ENCODE results near the gene TERT. TPM values are rescaled to one million over a fixed set of nuclear protein-coding genes. Genes with fewer than 3 reads are reported as not detected.
A peak's percentile ranks its signal among the peaks of the same experiment; 100 is the strongest.
"Not testable (repeated sequence)": the region's sequence is repeated elsewhere in the genome, so short reads cannot be mapped to it uniquely, and the experiment has no call there.

Gene TERT
- total RNA-seq, 2 experiments from 2014 or later, result 156 to 198 TPM

DNA sequence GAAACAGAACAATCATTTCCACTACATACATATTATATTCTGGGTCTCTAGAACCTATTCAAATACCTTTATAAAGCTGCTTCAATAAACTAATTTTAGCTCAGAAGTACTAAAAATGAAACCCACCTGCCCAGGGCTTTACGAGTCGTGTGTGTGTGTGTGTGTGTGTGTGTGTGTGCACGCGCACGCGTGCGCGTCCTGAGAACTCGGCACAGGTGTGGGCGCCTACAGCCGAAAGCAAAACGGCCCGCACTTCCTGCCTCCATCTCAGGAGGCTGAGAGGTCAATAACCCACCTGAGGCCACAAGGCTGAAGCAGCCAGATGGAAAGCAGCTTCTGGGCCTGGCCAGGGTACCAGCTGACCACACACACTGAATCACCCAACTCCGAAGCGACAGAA is 47.0 kb upstream of the TERT start:
- no TSS peak for BruUV-seq (replicated peaks)
- CTCF ChIA-PET (ENCODE audit: unreplicated experiment), result interaction anchor here (0.6 to 1.1 kb wide), 4 partner anchors 27 to 92 kb away, joined by 3 to 7 read pairs (median 4); no protein-coding TSS in a partner anchor
- Histone ChIP-seq H3K4me3 (ENCODE audit: low read depth, low read length, poor library complexity, severe bottlenecking) (peak overlapping the region; percentile 89), H3K36me3 (ENCODE audit: insufficient read depth, low read length) (peaks cover 71% of the 10 kb centered on the region), H4K20me1 (ENCODE audit: insufficient read depth, low read length) (no peaks in the 10 kb centered on the region), H2AFZ (ENCODE audit: low read length) (no peak overlapping the region), H3K79me2 (ENCODE audit: insufficient read depth, low read depth, low read length) (peaks cover 58% of the 10 kb centered on the region), H3K27ac (ENCODE audit: low read depth, low read length, poor library complexity, severe bottlenecking) (peak overlapping the region; percentile 94), H3K4me1 (ENCODE audit: insufficient read depth, low read length, poor library complexity, severe bottlenecking) (peaks cover 56% of the 10 kb centered on the region), H3K4me2 (ENCODE audit: low read length) (peak overlapping the region; percentile 79), H3K9me3 (ENCODE audit: low read length) (no peaks in the 10 kb centered on the region), H3K9me2 (ENCODE audit: insufficient read depth, low read length) (no peaks in the 10 kb centered on the region)
- POLR2A ChIA-PET, result interaction anchor here (0.6 to 6.0 kb wide), 8 partner anchors 9 to 420 kb away, joined by 3 to 78 read pairs (median 3); no protein-coding TSS in a partner anchor
- DNase-seq (ENCODE audit: low spot score), result peak; percentile 91
- TF ChIP-seq EZH2phosphoT487 (IDR thresholded peaks at IDR 0.05; ENCODE audit: borderline replicate concordance, low read depth, low read length), result no peak
- TF ChIP-seq CTCF (conservative IDR thresholded peaks at IDR 0.05; ENCODE audit: low read length), result no peak
- intact Hi-C loops (cut with micrococcal nuclease; ENCODE audit: unreplicated experiment), result loop anchor here (1.0 to 5.0 kb wide), 3 partner anchors 26 to 1125 kb away; partner anchors contain the start of genes CCDC127 and SDHA

DNA sequence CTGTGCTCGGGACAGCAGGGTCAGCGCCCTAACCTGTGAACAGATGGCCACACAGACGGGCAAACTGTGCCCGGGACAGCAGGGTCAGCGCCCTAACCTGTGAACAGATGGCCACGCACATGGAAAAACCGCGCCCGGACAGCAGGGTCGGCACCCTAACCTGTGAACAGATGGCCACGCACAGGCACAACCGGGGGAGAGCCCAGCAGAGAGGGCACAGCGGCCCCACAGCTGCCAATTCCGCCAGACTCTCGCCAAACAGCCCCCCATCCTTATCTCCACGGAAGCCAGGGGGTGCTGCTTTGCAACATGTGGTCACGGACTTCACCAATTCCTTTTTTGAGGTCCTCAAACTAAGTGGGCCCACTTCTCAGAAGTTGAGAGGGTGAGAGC is 44.9 kb upstream of the TERT start:
- POLR2A ChIA-PET, result interaction anchor here (1.2 kb wide), 1 partner anchor 44 kb away, joined by 4 read pairs; no protein-coding TSS in a partner anchor
- H4K20me1 ChIP-seq (ENCODE audit: insufficient read depth, low read length); H2AFZ ChIP-seq (ENCODE audit: low read length); H3K4me3 ChIP-seq (ENCODE audit: low read depth, low read length, poor library complexity, severe bottlenecking); H3K4me2 ChIP-seq (ENCODE audit: low read length); H3K9me3 ChIP-seq (ENCODE audit: low read length); DNase-seq (ENCODE audit: low spot score); BruUV-seq (replicated peaks); H3K9me2 ChIP-seq (ENCODE audit: insufficient read depth, low read length); CTCF ChIA-PET (ENCODE audit: unreplicated experiment): not testable (repeated sequence)
- intact Hi-C loops (cut with micrococcal nuclease; ENCODE audit: unreplicated experiment), result loop anchor here (5.0 kb wide), 1 partner anchor 1123 kb away; the partner anchor contains the start of genes CCDC127 and SDHA
- Histone ChIP-seq H3K79me2 (ENCODE audit: insufficient read depth, low read depth, low read length) (peaks cover 58% of the 10 kb centered on the region), H3K27ac (ENCODE audit: low read depth, low read length, poor library complexity, severe bottlenecking) (peak overlapping the region; percentile 94), H3K36me3 (ENCODE audit: insufficient read depth, low read length) (peaks cover 92% of the 10 kb centered on the region), H3K4me1 (ENCODE audit: insufficient read depth, low read length, poor library complexity, severe bottlenecking) (peaks cover 59% of the 10 kb centered on the region)

GRCh38 chr5:1339139-1339817 is 44.4 kb upstream of the TERT start:
- POLR2A ChIA-PET, result interaction anchor here (0.9 kb wide), 1 partner anchor 10 kb away, joined by 3 read pairs; no protein-coding TSS in a partner anchor

More at GRCh38 chr5:1339139-1339817, 44.4 kb upstream of the TERT start:
- Histone ChIP-seq H3K4me1 (ENCODE audit: insufficient read depth, low read length, poor library complexity, severe bottlenecking) (peaks cover 59% of the 10 kb centered on the region), H3K79me2 (ENCODE audit: insufficient read depth, low read depth, low read length) (peaks cover 58% of the 10 kb centered on the region), H3K36me3 (ENCODE audit: insufficient read depth, low read length) (peaks cover 96% of the 10 kb centered on the region)
- intact Hi-C loops (cut with micrococcal nuclease; ENCODE audit: unreplicated experiment); DNase-seq (ENCODE audit: low spot score); H3K4me2 ChIP-seq (ENCODE audit: low read length); H4K20me1 ChIP-seq (ENCODE audit: insufficient read depth, low read length); H3K4me3 ChIP-seq (ENCODE audit: low read depth, low read length, poor library complexity, severe bottlenecking); H2AFZ ChIP-seq (ENCODE audit: low read length); H3K9me3 ChIP-seq (ENCODE audit: low read length); H3K27ac ChIP-seq (ENCODE audit: low read depth, low read length, poor library complexity, severe bottlenecking); CTCF ChIA-PET (ENCODE audit: unreplicated experiment); BruUV-seq (replicated peaks); H3K9me2 ChIP-seq (ENCODE audit: insufficient read depth, low read length): not testable (repeated sequence)
